ENCODE data around the gene MYO5B.

Gene MYO5B

GRCh38 chr18:49961271-49961670 is 233.7 kb downstream of the MYO5B start:
- DNase-seq, result no peak

GRCh38 chr18:49960376-49960775 is 234.6 kb downstream of the MYO5B start:
- DNase-seq, result no peak

GRCh38 chr18:49959176-49959575 is 235.8 kb downstream of the MYO5B start:
- no peak for DNase-seq

GRCh38 chr18:49955263-49955662 is 239.7 kb downstream of the MYO5B start:
- no peak for DNase-seq

GRCh38 chr18:49953391-49953790 is 241.6 kb downstream of the MYO5B start:
- no peak for DNase-seq

GRCh38 chr18:49949951-49950395 is 245.0 kb downstream of the MYO5B start:
- DNase-seq, result no peak

- no peak for DNase-seq
These were observed 246.0 kb downstream of the MYO5B start for GRCh38 chr18:49948975-49949374.

GRCh38 chr18:49944663-49945062 is 250.3 kb downstream of the MYO5B start:
- DNase-seq, result no peak

GRCh38 chr18:49936821-49937220 is 258.1 kb downstream of the MYO5B start:
- no peak for DNase-seq

GRCh38 chr18:49935215-49935614 is 259.7 kb downstream of the MYO5B start:
- no peak for DNase-seq

- DNase-seq, result no peak
These were observed 260.5 kb downstream of the MYO5B start for GRCh38 chr18:49934457-49934856.

- no peak for DNase-seq
These were observed 261.3 kb downstream of the MYO5B start for GRCh38 chr18:49933530-49934128.

- DNase-seq, result no peak
These were observed 263.2 kb downstream of the MYO5B start for GRCh38 chr18:49931760-49932159.

- no peak for DNase-seq
These were observed 263.8 kb downstream of the MYO5B start for GRCh38 chr18:49931179-49931578.

- DNase-seq, result no peak
These were observed 268.7 kb downstream of the MYO5B start for GRCh38 chr18:49926106-49926745.

GRCh38 chr18:49924293-49924983 is 270.5 kb downstream of the MYO5B start:
- DNase-seq, result no peak

GRCh38 chr18:49922228-49922627 is 272.7 kb downstream of the MYO5B start:
- DNase-seq, result no peak

GRCh38 chr18:49921318-49921985 is 273.5 kb downstream of the MYO5B start:
- DNase-seq, result no peak

GRCh38 chr18:49920731-49921130 is 274.2 kb downstream of the MYO5B start:
- DNase-seq, result no peak

- no peak for DNase-seq
These were observed 277.2 kb downstream of the MYO5B start for GRCh38 chr18:49917742-49918141.

- no peak for DNase-seq
These were observed 279.6 kb downstream of the MYO5B start for GRCh38 chr18:49915352-49915751.

- no peak for DNase-seq
These were observed 281.7 kb downstream of the MYO5B start for GRCh38 chr18:49913221-49913620.

GRCh38 chr18:49911427-49911826 is 283.5 kb downstream of the MYO5B start:
- DNase-seq, result no peak

GRCh38 chr18:49910986-49911385 is 284.0 kb downstream of the MYO5B start:
- DNase-seq, result no peak
